SK-N-SH treated with all-trans-retinoic acid at 6 μM for 48 hours (cell line): Measurements from ENCODE around the gene TRIM39.

Experiments
- ATAC-seq: fragments of 200-7000 bp; cut with Tn5 transposase; 3 replicates; pipeline ENCODE4 v1.9.1; 2020; ENCODE audit warnings: mild to moderate bottlenecking, moderate library complexity
- ARNTL ChIP-seq: fragments of 450-650 bp; formaldehyde crosslinking; IDR thresholded peaks from 2 replicates; pipeline ENCODE4 v1.5.0; 2020; ENCODE audit warnings: low read depth, mild to moderate bottlenecking, moderate library complexity, borderline replicate concordance
- BACH2 ChIP-seq: fragments of 250-450 bp; sonication (Bioruptor Pico); IDR thresholded peaks from 2 replicates; pipeline ENCODE4 v1.9.0; 2021; ENCODE audit warnings: mild to moderate bottlenecking, borderline replicate concordance
- CREB5 ChIP-seq: fragments of 250-450 bp; sonication (Bioruptor Pico); IDR thresholded peaks from 2 replicates; pipeline ENCODE4 v1.5.1; 2020; ENCODE audit warnings: low read depth, mild to moderate bottlenecking, moderate library complexity
- CSDC2 ChIP-seq: fragments of 250-450 bp; sonication (Bioruptor Pico); IDR thresholded peaks from 2 replicates; pipeline ENCODE4 v1.5.0; 2020; ENCODE audit warnings: mild to moderate bottlenecking, moderate library complexity
- ESRRG ChIP-seq: fragments of 250-450 bp; sonication (Bioruptor Pico); IDR thresholded peaks from 2 replicates; pipeline ENCODE4 v1.6.1; 2021; ENCODE audit warnings: mild to moderate bottlenecking
- GLIS3 ChIP-seq: fragments of 250-450 bp; sonication (Bioruptor Pico); IDR thresholded peaks from 2 replicates; pipeline ENCODE4 v1.5.0; 2020; ENCODE audit warnings: mild to moderate bottlenecking, moderate library complexity
- ISL1 ChIP-seq: fragments of 250-450 bp; sonication (Bioruptor Pico); IDR thresholded peaks from 2 replicates; pipeline ENCODE4 v2.1.2; 2022; ENCODE audit warnings: mild to moderate bottlenecking, moderate library complexity
- OSR1 ChIP-seq: fragments of 250-450 bp; sonication (Bioruptor Pico); IDR thresholded peaks from 2 replicates; pipeline ENCODE4 v1.8.0; 2022; ENCODE audit warnings: moderate library complexity, mild to moderate bottlenecking, inconsistent platforms
- PATZ1 ChIP-seq: fragments of 250-450 bp; sonication (Bioruptor Pico); IDR thresholded peaks from 2 replicates; pipeline ENCODE4 v1.8.0; 2020; ENCODE audit warnings: mild to moderate bottlenecking, moderate library complexity, borderline replicate concordance
- POU6F1 ChIP-seq: fragments of 250-450 bp; sonication (Bioruptor Pico); IDR thresholded peaks from 2 replicates; pipeline ENCODE4 v1.8.0; 2021; ENCODE audit warnings: low read depth, mild to moderate bottlenecking, moderate library complexity, borderline replicate concordance
- PPARA ChIP-seq: fragments of 250-450 bp; sonication (Bioruptor Pico); IDR thresholded peaks from 2 replicates; pipeline ENCODE4 v1.5.0; 2020; ENCODE audit warnings: mild to moderate bottlenecking, borderline replicate concordance
- RARB ChIP-seq: fragments of 250-450 bp; sonication (Bioruptor Pico); IDR thresholded peaks from 2 replicates; pipeline ENCODE4 v1.8.0; 2021; ENCODE audit warnings: mild to moderate bottlenecking, moderate library complexity
- SNAI2 ChIP-seq: fragments of 250-450 bp; sonication (Bioruptor Pico); IDR thresholded peaks from 2 replicates; pipeline ENCODE4 v1.5.0; 2020; ENCODE audit warnings: mild to moderate bottlenecking, moderate library complexity
- TOX ChIP-seq: fragments of 250-450 bp; sonication (Bioruptor Pico); IDR thresholded peaks from 2 replicates; pipeline ENCODE4 v1.8.0; 2021; ENCODE audit warnings: mild to moderate bottlenecking, moderate library complexity, borderline replicate concordance
- TSHZ2 ChIP-seq: fragments of 250-450 bp; sonication (Bioruptor Pico); IDR thresholded peaks from 2 replicates; pipeline ENCODE4 v1.5.0; 2020; ENCODE audit warnings: mild to moderate bottlenecking, moderate library complexity
- ZC3H10 ChIP-seq: fragments of 250-450 bp; sonication (Bioruptor Pico); IDR thresholded peaks from 2 replicates; pipeline ENCODE4 v1.5.1; 2021; ENCODE audit warnings: mild to moderate bottlenecking, moderate library complexity
- ZFP3 ChIP-seq: fragments of 250-450 bp; sonication (Bioruptor Pico); IDR thresholded peaks from 2 replicates; pipeline ENCODE4 v1.5.0; 2020; ENCODE audit warnings: mild to moderate bottlenecking, moderate library complexity
- ZFP30 ChIP-seq: fragments of 450-650 bp; formaldehyde crosslinking; IDR thresholded peaks from 2 replicates; pipeline ENCODE4 v1.5.0; 2022; ENCODE audit warnings: mild to moderate bottlenecking, moderate library complexity
- ZNF565 ChIP-seq: fragments of 450-650 bp; formaldehyde crosslinking; conservative IDR thresholded peaks from 2 replicates; pipeline ENCODE4 v1.5.0; 2020; ENCODE audit warnings: low read depth, mild to moderate bottlenecking, moderate library complexity
- ZNF70 ChIP-seq: fragments of 450-650 bp; formaldehyde crosslinking; IDR thresholded peaks from 2 replicates; pipeline ENCODE4 v1.5.0; 2020; ENCODE audit warnings: mild to moderate bottlenecking, moderate library complexity
- ZNF8 ChIP-seq: fragments of 450-650 bp; formaldehyde crosslinking; IDR thresholded peaks from 2 replicates; pipeline ENCODE4 v1.5.0; 2020; ENCODE audit warnings: mild to moderate bottlenecking, moderate library complexity

The TRIM39 gene

GRCh38 chr6:30323806-30324205 is 2.9 kb upstream of the TRIM39 start:
- TF ChIP-seq ZNF565 (CRISPR knock-in tag): no peak
- no peak for TF ChIP-seq ESRRG
- TF ChIP-seq TOX (CRISPR knock-in tag): no peak
- no peak for TF ChIP-seq PATZ1 (CRISPR knock-in tag)
- TF ChIP-seq OSR1 (CRISPR knock-in tag): no peak
- TF ChIP-seq ZFP30 (CRISPR knock-in tag): no peak
- TF ChIP-seq CSDC2: no peak
- ATAC-seq: no peak

GRCh38 chr6:30325150-30325872 is 1.4 kb upstream of the TRIM39 start:
- TF ChIP-seq BACH2 (CRISPR knock-in tag) (no peak), ESRRG (no peak), GLIS3 (CRISPR knock-in tag) (no peak), PPARA (CRISPR knock-in tag) (no peak), ZFP30 (CRISPR knock-in tag) (no peak), CREB5 (CRISPR knock-in tag) (no peak), ZC3H10 (CRISPR knock-in tag) (no peak), RARB (CRISPR knock-in tag) (no peak), TOX (CRISPR knock-in tag) (no peak), SNAI2 (CRISPR knock-in tag) (no peak), ZFP3 (no peak), PATZ1 (CRISPR knock-in tag) (no peak), ZNF8 (CRISPR knock-in tag) (no peak), POU6F1 (CRISPR knock-in tag) (no peak), ZNF70 (CRISPR knock-in tag) (no peak), ISL1 (CRISPR knock-in tag) (no peak), OSR1 (CRISPR knock-in tag) (no peak), ZNF565 (CRISPR knock-in tag) (no peak), ARNTL (CRISPR knock-in tag) (no peak), TSHZ2 (CRISPR knock-in tag) (no peak)
- ATAC-seq: peak; percentile 72
